ENCODE results near the gene METAP1.
A peak's percentile ranks its signal among the peaks of the same experiment; 100 is the strongest.
"Not testable (repeated sequence)": the region's sequence is repeated elsewhere in the genome, so short reads cannot be mapped to it uniquely, and the experiment has no call there.

METAP1 gene

DNA sequence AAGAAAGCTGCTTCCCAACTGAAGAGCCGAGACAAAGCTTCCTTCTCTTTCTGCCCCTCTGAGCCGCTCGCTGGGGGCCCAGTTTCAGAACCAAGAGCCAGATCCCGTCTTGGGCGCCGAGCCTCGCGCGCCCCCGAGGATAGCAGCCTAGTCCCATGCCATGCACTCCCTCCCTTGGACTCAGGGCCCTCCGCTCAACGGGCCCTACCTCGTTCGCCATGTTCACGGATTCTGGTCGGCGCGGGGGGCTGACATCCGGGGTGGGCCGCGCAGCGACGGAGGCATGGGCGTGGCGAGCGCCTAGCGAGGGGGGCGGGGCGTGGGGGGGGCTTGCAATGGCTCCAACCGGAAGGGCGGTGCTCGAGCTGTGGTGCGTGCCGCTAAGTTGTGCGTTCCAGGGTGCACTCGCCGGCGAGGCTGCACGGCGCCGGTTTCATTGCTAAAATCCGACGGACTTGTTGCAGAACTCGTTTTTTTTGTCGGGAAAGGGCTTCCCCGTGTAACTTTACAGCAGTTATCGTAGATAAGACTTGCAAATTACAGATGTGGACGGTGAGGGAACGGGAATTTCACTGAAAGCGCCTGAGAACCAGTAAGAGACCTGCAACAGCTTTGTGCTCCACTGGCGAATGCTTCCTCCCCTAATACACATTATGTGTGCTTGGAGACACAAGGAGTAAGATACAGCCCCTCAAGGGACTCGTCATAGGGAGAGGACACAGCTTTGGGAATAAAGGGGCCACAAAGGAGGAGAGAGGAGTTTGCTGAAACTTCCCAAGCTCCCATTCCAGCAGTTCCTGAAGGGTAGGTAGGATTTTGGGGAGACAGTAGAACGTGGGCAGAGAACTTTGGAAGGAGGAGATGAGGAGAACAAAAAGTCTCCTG lies 93.2 kb downstream of the METAP1 start, which contains the start of gene ADH5:
Gene ADH5, minus strand, starts transcription at position 308 of the 885 bp plus-strand sequence. Its CDS starts 88 bp downstream, at position 220.
- TF ChIP-seq, protein P1, sequence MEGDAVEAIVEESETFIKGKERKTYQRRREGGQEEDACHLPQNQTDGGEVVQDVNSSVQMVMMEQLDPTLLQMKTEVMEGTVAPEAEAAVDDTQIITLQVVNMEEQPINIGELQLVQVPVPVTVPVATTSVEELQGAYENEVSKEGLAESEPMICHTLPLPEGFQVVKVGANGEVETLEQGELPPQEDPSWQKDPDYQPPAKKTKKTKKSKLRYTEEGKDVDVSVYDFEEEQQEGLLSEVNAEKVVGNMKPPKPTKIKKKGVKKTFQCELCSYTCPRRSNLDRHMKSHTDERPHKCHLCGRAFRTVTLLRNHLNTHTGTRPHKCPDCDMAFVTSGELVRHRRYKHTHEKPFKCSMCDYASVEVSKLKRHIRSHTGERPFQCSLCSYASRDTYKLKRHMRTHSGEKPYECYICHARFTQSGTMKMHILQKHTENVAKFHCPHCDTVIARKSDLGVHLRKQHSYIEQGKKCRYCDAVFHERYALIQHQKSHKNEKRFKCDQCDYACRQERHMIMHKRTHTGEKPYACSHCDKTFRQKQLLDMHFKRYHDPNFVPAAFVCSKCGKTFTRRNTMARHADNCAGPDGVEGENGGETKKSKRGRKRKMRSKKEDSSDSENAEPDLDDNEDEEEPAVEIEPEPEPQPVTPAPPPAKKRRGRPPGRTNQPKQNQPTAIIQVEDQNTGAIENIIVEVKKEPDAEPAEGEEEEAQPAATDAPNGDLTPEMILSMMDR (conservative IDR thresholded peaks at IDR 0.05) = no peak
- H3K27ac ChIP-seq = peak within 1 kb of the TSS; percentile 88

DNA sequence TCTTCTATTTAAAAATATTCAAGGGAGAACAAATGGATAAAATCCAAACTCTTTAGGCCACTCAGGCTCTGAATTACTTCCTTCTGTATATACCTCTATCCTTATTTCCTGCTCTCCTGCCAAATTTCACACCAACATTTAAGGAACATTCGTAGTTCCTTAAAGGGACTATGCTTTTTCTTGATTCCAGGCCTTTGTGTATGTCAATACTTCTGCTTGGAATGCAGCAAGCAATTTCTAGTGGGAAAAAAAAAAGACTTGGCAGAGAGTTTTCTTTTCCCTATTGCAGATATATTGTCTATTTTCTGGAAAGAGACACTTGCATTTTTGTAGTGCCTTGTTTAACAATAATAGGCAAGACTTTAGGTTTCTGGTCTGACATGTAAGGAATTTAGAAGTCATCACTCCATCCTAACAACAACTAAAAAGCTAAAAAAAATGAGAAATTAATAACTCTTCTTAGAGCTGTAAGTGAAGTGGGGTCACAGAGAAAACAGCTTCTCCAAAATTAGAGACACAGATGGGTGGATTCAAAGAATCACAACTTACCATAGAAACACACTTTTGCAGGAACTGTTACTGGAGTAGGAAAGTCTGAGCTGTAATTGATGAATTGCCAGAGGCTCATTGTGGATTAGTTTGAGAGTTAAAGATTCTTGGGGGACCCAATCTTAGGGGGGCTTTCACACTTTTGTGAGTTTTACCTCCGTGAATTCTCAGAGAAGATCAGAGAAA lies 95.1 kb downstream of the METAP1 start:
- H3K27ac ChIP-seq = no peak overlapping the region
- TF ChIP-seq, protein P1 (conservative IDR thresholded peaks at IDR 0.05) = no peak

DNA sequence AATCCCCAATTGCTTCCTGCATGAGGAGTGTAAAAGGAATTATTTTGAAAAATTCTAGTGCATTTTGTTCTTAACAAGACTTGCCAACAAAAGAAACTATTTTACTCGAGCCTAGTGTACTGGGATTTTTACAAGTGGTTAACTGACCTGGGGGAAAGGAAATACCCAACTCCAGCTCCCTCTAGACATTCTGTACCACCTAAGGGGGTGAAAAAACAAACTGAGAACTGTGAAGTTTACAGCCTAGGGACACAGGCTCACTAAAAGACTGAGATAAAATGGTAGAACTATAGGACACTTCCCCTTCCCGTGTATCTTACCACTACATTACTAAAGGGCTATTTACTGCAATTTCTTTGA lies 95.7 kb downstream of the METAP1 start:
- TF ChIP-seq, protein P1 (conservative IDR thresholded peaks at IDR 0.05) = no peak
- H3K27ac ChIP-seq = no peak overlapping the region

DNA sequence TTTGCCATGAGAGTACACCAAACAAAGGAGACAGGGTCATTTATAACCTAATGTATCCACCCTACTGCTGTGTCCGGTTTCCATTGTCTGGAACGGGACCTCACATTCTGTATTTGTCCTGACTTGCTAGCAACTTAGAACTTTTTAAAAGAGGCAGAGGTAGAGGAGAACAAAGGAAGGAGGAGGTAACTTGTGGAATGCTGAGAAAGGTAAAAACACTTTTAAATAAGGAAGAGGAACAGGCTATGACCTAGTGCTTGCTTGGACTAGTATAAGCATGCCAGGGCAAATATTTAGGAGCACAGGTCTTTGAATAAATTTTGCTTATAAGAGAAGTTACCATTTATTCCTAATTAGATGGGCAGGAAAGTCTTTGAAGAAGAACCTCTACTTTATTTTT lies 96.3 kb downstream of the METAP1 start:
- H3K27ac ChIP-seq = not testable (repeated sequence)

DNA sequence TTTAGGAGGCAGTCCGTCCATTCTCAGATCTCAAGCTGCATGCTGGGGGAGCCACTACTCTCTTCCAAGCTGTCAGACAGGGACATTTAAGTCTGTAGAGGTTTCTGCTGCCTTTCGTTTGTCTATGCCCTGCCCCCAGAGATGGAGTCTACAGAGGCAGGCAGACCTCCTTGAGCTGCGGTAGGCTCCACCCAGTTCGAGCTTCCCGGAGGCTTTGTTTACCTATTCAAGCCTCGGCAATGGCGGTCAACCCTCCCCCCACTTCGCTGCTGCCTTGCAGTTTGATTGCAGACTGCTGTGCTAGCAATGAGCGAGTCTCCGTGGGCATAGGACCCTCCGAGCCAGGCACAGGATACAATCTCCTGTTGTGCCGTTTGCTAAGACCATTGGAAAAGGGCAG lies 103.8 kb downstream of the METAP1 start:
- H3K27ac ChIP-seq = no peak overlapping the region
- TF ChIP-seq, protein P1 (conservative IDR thresholded peaks at IDR 0.05) = no peak

DNA sequence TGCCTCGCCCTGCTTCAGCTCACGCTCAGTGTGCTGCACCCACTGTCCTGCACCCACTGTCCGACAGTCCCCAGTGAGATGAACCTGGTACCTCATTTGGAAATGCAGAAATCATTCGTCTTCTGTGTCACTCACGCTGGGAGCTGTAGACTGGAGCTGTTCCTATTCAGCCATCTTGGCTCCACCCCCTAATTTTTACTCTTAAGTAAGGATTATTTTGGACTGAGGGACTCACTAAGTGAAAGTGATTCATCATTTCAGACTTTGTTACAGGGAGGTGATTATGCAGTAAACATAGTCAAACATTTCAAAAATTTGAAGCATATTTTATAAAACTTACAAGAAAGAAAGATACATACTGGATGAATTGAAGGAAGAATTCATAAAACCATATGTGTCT lies 104.3 kb downstream of the METAP1 start:
- H3K27ac ChIP-seq = not testable (repeated sequence)

DNA sequence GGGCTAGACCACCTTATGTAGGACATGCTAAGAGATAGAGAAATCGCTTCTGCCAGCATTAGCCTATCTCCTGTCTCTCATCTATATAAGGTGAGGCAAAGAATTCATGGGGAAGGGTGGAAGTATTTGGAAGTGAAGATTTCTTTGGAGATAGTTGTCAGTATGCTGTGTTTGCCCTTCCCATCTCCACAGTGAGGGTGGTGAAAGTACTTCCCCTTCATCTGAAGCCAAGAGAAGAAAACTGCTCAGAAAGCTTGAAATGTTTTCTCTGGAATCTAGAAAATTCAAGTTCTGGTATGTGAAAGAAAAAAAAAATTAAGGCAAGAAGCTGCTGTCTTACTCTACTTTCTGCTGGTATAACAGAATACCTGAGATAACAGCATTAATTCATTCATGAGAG lies 105.4 kb downstream of the METAP1 start:
- TF ChIP-seq, protein P1 (conservative IDR thresholded peaks at IDR 0.05) = no peak
- no peak overlapping the region for H3K27ac ChIP-seq

DNA sequence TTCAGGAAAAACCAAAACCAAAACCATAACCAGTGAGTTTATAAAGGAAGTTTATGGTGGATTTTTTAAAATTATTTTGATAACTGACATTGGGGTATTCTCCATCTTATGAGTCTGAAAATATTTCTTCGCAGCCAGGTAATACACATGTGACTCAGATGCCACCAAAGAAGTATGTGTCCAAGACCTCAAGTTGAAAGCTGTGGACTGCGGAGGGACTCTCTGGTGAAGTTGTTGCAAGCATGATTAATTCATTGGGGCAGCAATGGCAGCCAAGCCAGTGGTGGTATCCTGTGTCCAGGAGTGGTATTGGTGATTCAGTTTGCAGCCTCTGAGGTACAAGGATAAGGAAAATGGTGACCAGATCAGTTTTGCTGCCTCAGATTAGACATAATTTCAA lies 107.1 kb downstream of the METAP1 start:
- TF ChIP-seq, protein P1 (conservative IDR thresholded peaks at IDR 0.05) = no peak

More for the DNA sequence above, 107.1 kb downstream of the METAP1 start:
- H3K27ac ChIP-seq = no peak overlapping the region
